ENCODE data around the gene MGRN1. TPM values are rescaled to one million over a fixed set of nuclear protein-coding genes. Genes with fewer than 3 reads are reported as not detected.

The MGRN1 gene
- total and polyA plus RNA-seq, 9 donors: 21.5 to 94.2 (median 61.1) TPM

GRCh38 chr16:4659363-4660353, 35.0 kb downstream of the MGRN1 start:
- WGBS, 3 donors: 81 to 82% (median 81%) methylated on average over 29 of the region's 29 CpGs
- intact Hi-C loops (cut with DNase I): no loop called here
- no peak for DNase-seq
- no peaks in the 10 kb centered on the region for H3K27me3 ChIP-seq
- H3K4me1 ChIP-seq (ENCODE audit: insufficient read depth): peaks cover 3% of the 10 kb centered on the region
- TF ChIP-seq POLR2A (IDR thresholded peaks at IDR 0.05): no peak
- TF ChIP-seq, protein P1, sequence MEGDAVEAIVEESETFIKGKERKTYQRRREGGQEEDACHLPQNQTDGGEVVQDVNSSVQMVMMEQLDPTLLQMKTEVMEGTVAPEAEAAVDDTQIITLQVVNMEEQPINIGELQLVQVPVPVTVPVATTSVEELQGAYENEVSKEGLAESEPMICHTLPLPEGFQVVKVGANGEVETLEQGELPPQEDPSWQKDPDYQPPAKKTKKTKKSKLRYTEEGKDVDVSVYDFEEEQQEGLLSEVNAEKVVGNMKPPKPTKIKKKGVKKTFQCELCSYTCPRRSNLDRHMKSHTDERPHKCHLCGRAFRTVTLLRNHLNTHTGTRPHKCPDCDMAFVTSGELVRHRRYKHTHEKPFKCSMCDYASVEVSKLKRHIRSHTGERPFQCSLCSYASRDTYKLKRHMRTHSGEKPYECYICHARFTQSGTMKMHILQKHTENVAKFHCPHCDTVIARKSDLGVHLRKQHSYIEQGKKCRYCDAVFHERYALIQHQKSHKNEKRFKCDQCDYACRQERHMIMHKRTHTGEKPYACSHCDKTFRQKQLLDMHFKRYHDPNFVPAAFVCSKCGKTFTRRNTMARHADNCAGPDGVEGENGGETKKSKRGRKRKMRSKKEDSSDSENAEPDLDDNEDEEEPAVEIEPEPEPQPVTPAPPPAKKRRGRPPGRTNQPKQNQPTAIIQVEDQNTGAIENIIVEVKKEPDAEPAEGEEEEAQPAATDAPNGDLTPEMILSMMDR (IDR thresholded peaks at IDR 0.05): no peak
- no peak for TF ChIP-seq EP300 (IDR thresholded peaks at IDR 0.05)
- no peaks in the 10 kb centered on the region for H3K36me3 ChIP-seq
- H3K9me3 ChIP-seq: no peaks in the 10 kb centered on the region
- no peak overlapping the region for H3K4me3 ChIP-seq
- no peak overlapping the region for H3K27ac ChIP-seq

GRCh38 chr16:4660454-4661007, 35.9 kb downstream of the MGRN1 start:
- Histone ChIP-seq H3K4me1 (ENCODE audit: insufficient read depth) (peaks cover 3% of the 10 kb centered on the region), H3K27me3 (no peaks in the 10 kb centered on the region), H3K27ac (no peak overlapping the region), H3K36me3 (no peaks in the 10 kb centered on the region), H3K9me3 (no peaks in the 10 kb centered on the region), H3K4me3 (no peak overlapping the region)
- TF ChIP-seq, protein P1 (IDR thresholded peaks at IDR 0.05): no peak
- TF ChIP-seq POLR2A (IDR thresholded peaks at IDR 0.05) (no peak), EP300 (IDR thresholded peaks at IDR 0.05) (no peak)
- 33 to 50% (median 44%) methylated on average over 14 to 18 of the region's 18 CpGs for whole genome bisulfite sequencing, 3 donors
- intact Hi-C loops (cut with DNase I): no loop called here
- DNase-seq: peak in 3 of 5 donors; percentile 51 to 66 (median 53)

GRCh38 chr16:4661661-4662060, 37.0 kb downstream of the MGRN1 start:
- no peaks in the 10 kb centered on the region for H3K36me3 ChIP-seq
- 85 to 92% (median 87%) methylated on average over 11 of the region's 11 CpGs for WGBS, 3 donors
- no peak overlapping the region for H3K4me3 ChIP-seq
- TF ChIP-seq POLR2A (IDR thresholded peaks at IDR 0.05) (no peak), EP300 (IDR thresholded peaks at IDR 0.05) (no peak)
- TF ChIP-seq, protein P1 (IDR thresholded peaks at IDR 0.05): no peak
- no peak for DNase-seq
- intact Hi-C loops (cut with DNase I): no loop called here
- no peaks in the 10 kb centered on the region for H3K27me3 ChIP-seq
- H3K4me1 ChIP-seq (ENCODE audit: insufficient read depth): peaks cover 3% of the 10 kb centered on the region
- no peaks in the 10 kb centered on the region for H3K9me3 ChIP-seq
- no peak overlapping the region for H3K27ac ChIP-seq

DNA sequence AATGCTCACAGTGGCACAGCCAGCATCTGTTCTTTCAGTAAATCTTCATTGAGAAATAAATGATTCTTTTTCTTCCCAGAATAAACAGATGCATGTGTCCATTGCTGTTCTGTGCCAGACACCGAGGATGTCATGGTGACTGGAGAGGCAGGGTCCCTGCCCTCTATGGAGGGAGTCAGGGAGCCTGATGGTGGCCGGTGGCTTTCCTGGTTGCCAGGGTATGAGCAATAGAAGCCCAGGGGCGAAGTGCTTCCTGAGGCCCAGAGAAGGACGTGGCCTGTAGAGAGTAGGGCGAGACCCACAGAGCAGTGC, 38.8 kb downstream of the MGRN1 start:
- intact Hi-C loops (cut with DNase I): no loop called here
- DNase-seq: no peak
- Histone ChIP-seq H3K4me1 (ENCODE audit: insufficient read depth) (peaks cover 3% of the 10 kb centered on the region), H3K36me3 (no peaks in the 10 kb centered on the region), H3K4me3 (no peak overlapping the region), H3K9me3 (no peaks in the 10 kb centered on the region), H3K27me3 (no peaks in the 10 kb centered on the region), H3K27ac (no peak overlapping the region)
- 70 to 85% (median 74%) methylated on average over 5 of the region's 5 CpGs for WGBS, 3 donors
- TF ChIP-seq, protein P1 (IDR thresholded peaks at IDR 0.05): no peak
- TF ChIP-seq POLR2A (IDR thresholded peaks at IDR 0.05) (no peak), EP300 (IDR thresholded peaks at IDR 0.05) (no peak)

Data from ovary (tissue), 9 donors.